Measurements from ENCODE around the gene KCTD17.

- TF ChIP-seq EGR1 (IDR thresholded peaks at IDR 0.05) (no peak), YY1 (IDR thresholded peaks at IDR 0.05; ENCODE audit: low read depth) (no peak), MAX (IDR thresholded peaks at IDR 0.05) (no peak), NFIC (IDR thresholded peaks at IDR 0.05) (no peak), CREB1 (IDR thresholded peaks at IDR 0.05; ENCODE audit: low read depth) (no peak), TEAD4 (IDR thresholded peaks at IDR 0.05) (no peak)
- TF ChIP-seq, protein P1, sequence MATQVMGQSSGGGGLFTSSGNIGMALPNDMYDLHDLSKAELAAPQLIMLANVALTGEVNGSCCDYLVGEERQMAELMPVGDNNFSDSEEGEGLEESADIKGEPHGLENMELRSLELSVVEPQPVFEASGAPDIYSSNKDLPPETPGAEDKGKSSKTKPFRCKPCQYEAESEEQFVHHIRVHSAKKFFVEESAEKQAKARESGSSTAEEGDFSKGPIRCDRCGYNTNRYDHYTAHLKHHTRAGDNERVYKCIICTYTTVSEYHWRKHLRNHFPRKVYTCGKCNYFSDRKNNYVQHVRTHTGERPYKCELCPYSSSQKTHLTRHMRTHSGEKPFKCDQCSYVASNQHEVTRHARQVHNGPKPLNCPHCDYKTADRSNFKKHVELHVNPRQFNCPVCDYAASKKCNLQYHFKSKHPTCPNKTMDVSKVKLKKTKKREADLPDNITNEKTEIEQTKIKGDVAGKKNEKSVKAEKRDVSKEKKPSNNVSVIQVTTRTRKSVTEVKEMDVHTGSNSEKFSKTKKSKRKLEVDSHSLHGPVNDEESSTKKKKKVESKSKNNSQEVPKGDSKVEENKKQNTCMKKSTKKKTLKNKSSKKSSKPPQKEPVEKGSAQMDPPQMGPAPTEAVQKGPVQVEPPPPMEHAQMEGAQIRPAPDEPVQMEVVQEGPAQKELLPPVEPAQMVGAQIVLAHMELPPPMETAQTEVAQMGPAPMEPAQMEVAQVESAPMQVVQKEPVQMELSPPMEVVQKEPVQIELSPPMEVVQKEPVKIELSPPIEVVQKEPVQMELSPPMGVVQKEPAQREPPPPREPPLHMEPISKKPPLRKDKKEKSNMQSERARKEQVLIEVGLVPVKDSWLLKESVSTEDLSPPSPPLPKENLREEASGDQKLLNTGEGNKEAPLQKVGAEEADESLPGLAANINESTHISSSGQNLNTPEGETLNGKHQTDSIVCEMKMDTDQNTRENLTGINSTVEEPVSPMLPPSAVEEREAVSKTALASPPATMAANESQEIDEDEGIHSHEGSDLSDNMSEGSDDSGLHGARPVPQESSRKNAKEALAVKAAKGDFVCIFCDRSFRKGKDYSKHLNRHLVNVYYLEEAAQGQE (IDR thresholded peaks at IDR 0.05; ENCODE audit: low read depth), result no peak
- TF ChIP-seq, protein P2, sequence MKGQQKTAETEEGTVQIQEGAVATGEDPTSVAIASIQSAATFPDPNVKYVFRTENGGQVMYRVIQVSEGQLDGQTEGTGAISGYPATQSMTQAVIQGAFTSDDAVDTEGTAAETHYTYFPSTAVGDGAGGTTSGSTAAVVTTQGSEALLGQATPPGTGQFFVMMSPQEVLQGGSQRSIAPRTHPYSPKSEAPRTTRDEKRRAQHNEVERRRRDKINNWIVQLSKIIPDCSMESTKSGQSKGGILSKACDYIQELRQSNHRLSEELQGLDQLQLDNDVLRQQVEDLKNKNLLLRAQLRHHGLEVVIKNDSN (IDR thresholded peaks at IDR 0.05), result no peak
Measured at GRCh38 chr22:37091994-37092393, 40.5 kb downstream of the KCTD17 start.

Measured in Ishikawa (cell line).